ENCODE data around the gene MGMT. TPM values are rescaled to one million over a fixed set of nuclear protein-coding genes. Genes with fewer than 3 reads are reported as not detected.

Gene MGMT
- total RNA-seq, 1 donor from 2014 or later, result 13.6 TPM

- H3K27me3 Mint-ChIP-seq, result peaks cover 63% of the 10 kb centered on the region
- H3K36me3 Mint-ChIP-seq (ENCODE audit: insufficient read depth), result no peaks in the 10 kb centered on the region
- peaks cover 7% of the 10 kb centered on the region for H3K4me1 Mint-ChIP-seq (ENCODE audit: low read depth)
These were observed 26.2 kb upstream of the MGMT start for GRCh38 chr10:129440722-129441316.

GRCh38 chr10:129441372-129442009, 25.6 kb upstream of the MGMT start:
- H3K27me3 Mint-ChIP-seq, result peaks cover 61% of the 10 kb centered on the region
- H3K4me3 Mint-ChIP-seq (ENCODE audit: low read depth), result no peak overlapping the region
- peaks cover 7% of the 10 kb centered on the region for H3K4me1 Mint-ChIP-seq (ENCODE audit: low read depth)
- H3K36me3 Mint-ChIP-seq (ENCODE audit: insufficient read depth), result no peaks in the 10 kb centered on the region
- no peak for TF ChIP-seq CTCF (IDR thresholded peaks at IDR 0.05; ENCODE audit: unreplicated experiment)
- no peak overlapping the region for H3K27ac Mint-ChIP-seq
- no peaks in the 10 kb centered on the region for H3K9me3 Mint-ChIP-seq (ENCODE audit: low read depth)
- DNase-seq (ENCODE audit: low spot score, unreplicated experiment), result no peak

More at GRCh38 chr10:129440722-129441316, 26.2 kb upstream of the MGMT start:
- Mint-ChIP-seq H3K27ac (no peak overlapping the region), H3K4me3 (ENCODE audit: low read depth) (no peak overlapping the region), H3K9me3 (ENCODE audit: low read depth) (no peaks in the 10 kb centered on the region)
- DNase-seq (ENCODE audit: low spot score, unreplicated experiment), result no peak
- no peak for TF ChIP-seq CTCF (IDR thresholded peaks at IDR 0.05; ENCODE audit: unreplicated experiment)

- peaks cover 60% of the 10 kb centered on the region for H3K27me3 Mint-ChIP-seq
- H3K27ac Mint-ChIP-seq, result no peak overlapping the region
- no peak overlapping the region for H3K4me3 Mint-ChIP-seq (ENCODE audit: low read depth)
- peaks cover 7% of the 10 kb centered on the region for H3K4me1 Mint-ChIP-seq (ENCODE audit: low read depth)
- DNase-seq (ENCODE audit: low spot score, unreplicated experiment), result no peak
- TF ChIP-seq CTCF (IDR thresholded peaks at IDR 0.05; ENCODE audit: unreplicated experiment), result no peak
- H3K9me3 Mint-ChIP-seq (ENCODE audit: low read depth), result no peaks in the 10 kb centered on the region
- H3K36me3 Mint-ChIP-seq (ENCODE audit: insufficient read depth), result no peaks in the 10 kb centered on the region
These were observed 24.2 kb upstream of the MGMT start for GRCh38 chr10:129442866-129443265.

GRCh38 chr10:129444359-129444758, 22.7 kb upstream of the MGMT start:
- Mint-ChIP-seq H3K27me3 (peaks cover 53% of the 10 kb centered on the region), H3K36me3 (ENCODE audit: insufficient read depth) (no peaks in the 10 kb centered on the region), H3K9me3 (ENCODE audit: low read depth) (no peaks in the 10 kb centered on the region), H3K4me3 (ENCODE audit: low read depth) (no peak overlapping the region), H3K27ac (no peak overlapping the region), H3K4me1 (ENCODE audit: low read depth) (peaks cover 7% of the 10 kb centered on the region)
- DNase-seq (ENCODE audit: low spot score, unreplicated experiment), result no peak
- no peak for TF ChIP-seq CTCF (IDR thresholded peaks at IDR 0.05; ENCODE audit: unreplicated experiment)

GRCh38 chr10:129445436-129446182, 21.4 kb upstream of the MGMT start:
- Mint-ChIP-seq H3K27ac (no peak overlapping the region), H3K36me3 (ENCODE audit: insufficient read depth) (no peaks in the 10 kb centered on the region), H3K4me3 (ENCODE audit: low read depth) (no peak overlapping the region), H3K9me3 (ENCODE audit: low read depth) (no peaks in the 10 kb centered on the region), H3K4me1 (ENCODE audit: low read depth) (peaks cover 7% of the 10 kb centered on the region), H3K27me3 (peaks cover 49% of the 10 kb centered on the region)
- TF ChIP-seq CTCF (IDR thresholded peaks at IDR 0.05; ENCODE audit: unreplicated experiment), result no peak
- DNase-seq (ENCODE audit: low spot score, unreplicated experiment), result no peak

Data from progenitor cell of endocrine pancreas (in vitro differentiated cells).